Femur (tissue), 1 donor: ENCODE data around the gene CLDN2.
"Not testable (repeated sequence)": the region's sequence is repeated elsewhere in the genome, so short reads cannot be mapped to it uniquely, and the experiment has no call there.

Experiments used
- DNase-seq: peaks from one replicate; pipeline ENCODE4 v3.0.0-alpha.2; 2017

Gene CLDN2, protein sequence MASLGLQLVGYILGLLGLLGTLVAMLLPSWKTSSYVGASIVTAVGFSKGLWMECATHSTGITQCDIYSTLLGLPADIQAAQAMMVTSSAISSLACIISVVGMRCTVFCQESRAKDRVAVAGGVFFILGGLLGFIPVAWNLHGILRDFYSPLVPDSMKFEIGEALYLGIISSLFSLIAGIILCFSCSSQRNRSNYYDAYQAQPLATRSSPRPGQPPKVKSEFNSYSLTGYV

DNA sequence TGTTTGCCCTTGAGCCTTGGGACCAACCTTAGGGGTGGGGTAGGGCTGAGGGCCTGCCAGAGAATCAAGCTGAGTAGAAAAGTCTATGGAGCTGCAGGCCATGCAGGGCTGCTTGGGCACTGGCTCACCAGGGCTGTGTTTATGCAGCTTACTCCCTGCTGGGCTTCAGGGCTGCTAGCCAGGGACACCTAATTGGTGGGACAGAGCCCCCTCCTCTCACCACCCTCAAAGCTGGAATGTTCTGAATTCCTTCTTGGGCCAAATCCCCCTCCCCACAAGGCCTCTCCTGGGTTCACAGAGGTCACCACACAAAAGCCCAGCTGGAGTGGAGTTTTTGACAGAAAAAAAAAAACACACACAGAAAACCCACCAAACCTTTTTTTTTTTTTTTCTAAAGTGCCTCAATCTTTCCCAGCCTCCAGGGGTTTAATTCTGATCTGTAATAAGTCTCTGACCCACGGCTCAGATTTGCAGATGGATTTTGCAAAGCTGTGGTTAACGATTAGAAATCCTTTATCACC, at the start of gene CLDN2:
Gene CLDN2, plus strand, starts transcription at position 471 of the 521 bp plus-strand sequence. CDS start 7,827 bp downstream, outside the sequence.
- no peak for DNase-seq

DNA sequence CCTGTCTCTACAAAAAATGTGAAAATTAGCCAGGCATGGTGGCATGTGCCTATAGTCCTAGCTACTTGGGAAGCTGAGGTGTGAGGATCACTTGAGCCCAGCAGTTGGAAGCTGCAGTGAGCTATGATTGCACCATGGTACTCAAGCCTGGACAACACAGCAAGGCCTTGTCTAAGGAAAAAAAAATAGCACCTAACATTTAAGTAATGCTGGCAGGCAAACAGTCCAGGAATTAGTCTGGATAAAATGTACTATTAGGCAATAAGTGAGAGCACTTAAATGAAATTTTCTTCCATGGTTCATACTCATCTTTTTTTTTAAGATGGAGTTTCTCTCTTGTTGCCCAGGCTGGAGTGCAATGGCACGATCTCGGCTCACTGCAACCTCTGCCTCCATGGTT, 47.4 kb upstream of the CLDN2 start:
- DNase-seq = not testable (repeated sequence)

DNA sequence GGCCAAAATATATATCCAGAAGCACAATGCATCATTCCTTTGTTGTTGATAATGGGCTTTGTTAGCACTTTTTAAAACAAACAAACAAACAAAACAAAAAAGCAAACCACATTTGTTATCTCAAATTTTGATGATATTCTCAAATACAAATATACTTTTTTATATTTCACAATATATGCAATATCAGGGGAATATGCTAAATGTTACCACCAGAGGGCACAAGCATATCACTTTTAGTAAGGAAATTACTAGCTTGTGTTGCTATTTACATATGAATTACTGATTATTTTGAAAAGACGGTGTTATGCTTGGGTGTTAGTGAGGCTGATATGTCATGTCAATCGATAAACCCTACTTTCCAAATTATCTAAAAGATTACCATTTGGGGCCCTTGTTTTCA, 46.1 kb upstream of the CLDN2 start:
- DNase-seq = no peak

DNA sequence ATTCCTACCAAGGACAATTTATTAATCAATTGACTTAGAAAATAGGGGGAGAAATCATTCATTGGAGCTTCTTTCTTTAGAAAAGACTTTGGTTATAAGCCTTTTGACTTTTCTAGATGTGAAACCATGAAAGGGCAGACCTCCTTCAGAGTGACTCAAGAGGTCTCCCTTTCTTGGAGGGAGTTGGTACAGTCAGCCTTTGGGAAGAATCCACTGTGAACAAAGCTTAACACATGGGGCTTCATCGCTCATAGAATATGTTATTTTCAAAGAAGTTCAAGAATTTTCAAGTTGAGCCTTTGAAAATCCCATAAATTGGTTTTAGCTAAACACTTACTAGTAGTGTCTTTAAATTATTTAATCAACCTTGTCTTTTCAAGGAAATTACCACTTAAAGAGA, 45.1 kb upstream of the CLDN2 start:
- DNase-seq = no peak

DNA sequence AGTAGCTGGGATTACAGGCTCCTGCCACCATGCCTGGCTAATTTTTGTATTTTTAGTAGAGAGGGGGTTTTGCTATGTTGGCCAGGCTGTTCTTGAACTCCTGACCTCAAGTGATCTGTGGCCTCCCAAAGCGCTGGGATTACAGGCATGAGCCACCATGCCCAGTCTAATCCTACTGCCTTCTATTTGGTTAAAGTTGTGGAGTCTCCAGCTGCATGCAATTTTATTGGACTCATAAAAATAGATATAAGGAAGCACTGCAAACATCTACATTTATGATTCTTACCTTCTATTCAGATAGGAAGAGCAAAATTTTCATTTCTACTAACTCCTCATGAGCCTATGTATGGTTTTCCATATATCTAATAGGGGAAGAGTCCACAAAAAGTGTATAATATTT, 30.7 kb upstream of the CLDN2 start:
- DNase-seq = no peak

DNA sequence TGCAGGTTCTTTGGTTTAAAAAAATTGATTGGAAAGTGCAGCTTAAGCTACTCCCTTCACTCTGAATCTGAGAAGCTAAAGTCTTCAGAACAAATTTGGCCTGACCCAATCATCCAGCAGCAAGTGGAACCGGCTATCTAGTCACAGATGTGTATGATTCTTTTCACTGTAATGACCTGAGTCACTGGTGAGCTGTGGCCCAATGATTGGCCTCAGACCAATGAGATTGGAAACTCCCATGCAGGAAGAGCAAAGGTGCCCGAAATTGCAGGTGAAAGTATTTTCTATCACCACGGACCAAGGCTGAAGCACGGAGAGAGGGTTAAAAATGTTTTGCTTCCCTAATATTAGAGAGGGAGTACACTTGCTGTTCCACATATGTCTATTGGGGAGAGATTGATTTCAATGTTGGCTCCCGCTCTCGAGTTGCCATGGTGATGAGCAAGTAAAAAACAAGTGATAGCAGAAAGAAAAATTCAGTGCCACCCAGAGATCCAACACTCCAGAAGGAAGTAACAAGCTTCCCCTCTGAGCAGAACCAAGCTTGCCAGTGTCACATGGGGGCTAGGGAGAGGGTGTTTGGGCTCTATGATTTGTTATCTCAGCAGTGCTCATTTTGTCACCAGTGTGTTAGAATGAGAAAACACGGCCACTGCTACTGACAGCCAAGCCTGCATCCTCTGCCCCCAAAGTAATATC, 28.3 kb upstream of the CLDN2 start:
- DNase-seq = no peak

DNA sequence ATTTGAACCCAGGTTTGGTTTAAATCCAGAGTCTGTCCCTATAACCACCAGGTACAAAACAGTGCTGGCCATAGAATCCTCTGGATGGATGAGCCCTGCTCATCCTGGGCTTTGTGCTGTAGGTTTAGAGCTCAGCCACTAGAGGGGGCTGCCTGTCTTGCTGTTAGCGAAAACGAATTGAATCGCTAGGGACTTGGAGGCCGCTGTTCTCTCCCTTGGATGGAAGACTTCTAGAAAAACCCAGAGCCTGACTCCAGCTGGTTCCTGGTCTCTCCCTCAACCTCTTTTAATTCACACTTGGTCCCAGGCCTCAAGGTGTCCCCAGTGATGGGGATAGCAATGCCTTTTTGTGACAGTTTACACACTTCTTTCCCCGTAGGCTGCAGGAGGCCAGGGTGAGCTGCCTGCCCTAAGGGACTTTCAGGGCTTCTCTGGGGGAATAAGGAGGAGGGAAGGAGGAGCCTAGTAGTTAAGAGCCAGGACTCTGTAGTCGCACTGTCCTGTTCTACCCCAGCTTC, 25.8 kb upstream of the CLDN2 start:
- peak; percentile 71 for DNase-seq

DNA sequence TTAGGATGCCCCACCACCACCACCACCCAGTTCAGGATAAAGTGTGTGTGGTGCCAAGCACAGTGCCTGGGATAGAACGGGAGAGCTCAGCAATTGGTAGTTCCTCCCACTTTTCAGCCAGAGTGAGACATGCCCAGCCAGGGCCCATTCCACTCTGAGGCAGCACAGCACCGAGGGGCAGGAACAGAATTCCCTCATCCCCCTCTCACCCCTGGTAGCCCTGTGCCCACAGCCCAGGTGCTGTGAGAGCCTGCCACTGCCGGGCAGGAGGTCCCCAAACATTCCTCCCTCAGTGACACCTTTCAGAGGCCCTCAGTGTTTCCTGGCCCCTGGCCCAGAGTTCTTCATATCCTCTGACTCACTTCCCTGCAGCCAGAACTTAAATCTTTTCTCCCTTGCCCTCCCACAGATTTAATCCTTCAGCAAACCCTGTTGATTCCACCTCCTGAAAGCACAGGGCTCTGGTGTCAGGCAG, 25.2 kb upstream of the CLDN2 start:
- peak; percentile 41 for DNase-seq

DNA sequence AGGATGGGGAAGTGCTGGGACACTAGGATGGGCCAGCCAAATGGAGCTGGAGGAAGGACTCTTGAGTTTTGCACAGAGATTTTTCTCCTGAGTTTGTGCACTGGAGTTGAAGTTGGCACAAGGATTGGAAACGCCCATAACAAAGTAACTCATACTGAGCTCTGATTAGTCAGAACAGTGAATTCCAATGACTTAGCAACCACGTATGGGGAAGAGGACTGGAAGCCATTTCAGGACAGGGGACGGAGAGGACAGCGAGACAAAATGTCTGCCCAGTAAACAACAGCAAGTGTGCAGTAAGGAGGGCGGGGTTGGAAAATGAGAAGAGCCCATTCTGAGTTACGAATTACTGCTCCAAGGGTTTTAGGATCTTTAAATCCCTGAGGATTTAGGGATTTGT, 22.9 kb upstream of the CLDN2 start:
- DNase-seq = no peak

DNA sequence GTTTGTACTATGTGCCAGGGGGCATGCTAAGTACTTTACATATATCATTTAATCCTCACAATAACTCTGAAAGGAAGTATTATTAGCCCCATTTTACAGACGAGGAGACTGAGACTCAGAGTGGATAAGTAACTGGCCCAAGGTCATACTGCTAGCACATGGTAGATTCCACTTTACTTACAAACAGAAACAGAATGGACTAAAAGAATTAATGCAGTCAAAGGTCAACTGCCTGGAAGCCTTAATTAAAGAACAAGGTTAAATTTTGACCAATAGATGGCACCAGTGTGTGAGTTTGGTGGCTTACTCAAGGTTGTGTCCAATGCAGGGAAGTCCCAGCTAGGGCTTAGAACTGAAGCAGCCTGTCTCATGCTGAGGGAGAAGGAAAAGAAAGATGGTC, 21.7 kb upstream of the CLDN2 start:
- no peak for DNase-seq

DNA sequence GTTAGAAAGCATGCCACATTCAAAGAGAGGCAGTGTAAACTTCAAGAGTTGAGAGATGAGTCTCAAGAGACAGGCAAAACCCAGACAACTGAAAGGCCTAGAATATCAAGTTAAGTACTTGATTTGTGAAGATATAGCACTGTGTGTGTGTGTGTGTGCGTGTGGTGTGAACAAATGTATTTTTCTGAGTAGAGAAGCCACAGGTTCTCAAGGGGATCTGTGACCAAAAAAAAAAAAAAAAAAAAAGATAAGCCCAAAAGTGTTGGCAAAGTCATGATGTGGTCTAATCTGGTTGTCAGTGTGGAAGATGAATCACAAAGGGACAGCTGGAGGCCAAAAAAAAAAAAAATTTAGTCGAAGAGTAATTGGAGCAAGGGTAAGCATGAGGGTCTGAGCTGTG, 20.9 kb upstream of the CLDN2 start:
- DNase-seq = no peak

DNA sequence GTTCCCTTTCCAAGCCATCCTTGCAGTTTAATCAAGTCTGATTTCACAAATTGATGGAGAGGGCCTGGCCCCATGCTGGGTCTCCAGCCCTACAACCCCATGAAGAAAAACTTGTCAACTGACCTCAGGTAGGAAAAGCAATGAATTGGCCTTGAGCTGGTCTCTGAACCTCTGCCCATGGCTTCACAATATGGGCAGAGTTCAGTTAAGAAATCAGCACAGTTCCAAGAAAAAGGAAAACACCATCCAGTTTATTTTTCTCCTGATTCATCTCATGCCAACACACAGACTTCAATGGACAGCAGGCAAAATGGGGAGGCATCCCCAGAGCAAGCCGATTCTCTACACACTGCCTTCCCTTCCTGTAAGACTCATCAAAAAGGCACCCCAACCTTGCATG, 20.4 kb upstream of the CLDN2 start:
- DNase-seq = no peak

DNA sequence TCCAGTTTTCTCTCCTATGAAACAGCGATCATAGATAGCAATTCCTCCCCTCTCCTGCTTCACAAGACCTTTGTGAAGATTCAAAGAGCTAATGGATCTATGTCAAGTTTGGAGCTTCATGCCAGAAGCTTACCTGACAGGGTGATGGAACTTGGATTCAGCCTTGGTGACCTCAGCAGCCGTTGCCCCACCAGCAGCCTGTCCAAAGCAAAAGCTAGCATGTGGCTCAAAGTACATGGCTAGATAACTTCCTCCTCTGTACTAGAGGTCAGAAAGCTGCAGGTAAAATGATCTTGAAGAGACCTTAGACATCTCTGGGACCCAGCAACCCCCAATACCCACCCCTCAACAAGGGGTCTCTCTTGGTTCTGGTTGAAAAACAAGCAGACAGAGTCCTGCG, 18.9 kb upstream of the CLDN2 start:
- no peak for DNase-seq

DNA sequence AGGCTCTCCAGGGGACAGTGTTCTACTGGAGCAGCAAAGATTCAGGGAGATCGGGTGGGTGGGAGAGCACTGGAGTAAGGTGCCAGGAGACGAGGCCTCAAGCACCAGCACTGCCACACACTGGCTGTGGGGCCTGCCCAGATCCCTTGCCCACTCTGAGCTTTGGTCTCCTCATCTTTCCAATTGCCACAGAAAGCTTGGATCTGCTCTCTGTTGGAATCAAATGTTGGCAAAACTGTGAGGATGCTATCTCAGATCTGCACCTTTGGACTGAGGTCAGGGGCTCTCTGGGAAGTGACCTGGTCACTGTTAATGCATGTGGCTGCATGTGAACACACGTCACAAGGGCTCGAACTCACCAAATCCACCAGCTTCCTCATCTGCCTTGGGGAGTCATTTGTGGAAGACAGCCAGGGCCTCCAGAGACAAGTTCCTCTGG, 18.4 kb upstream of the CLDN2 start:
- DNase-seq = no peak

DNA sequence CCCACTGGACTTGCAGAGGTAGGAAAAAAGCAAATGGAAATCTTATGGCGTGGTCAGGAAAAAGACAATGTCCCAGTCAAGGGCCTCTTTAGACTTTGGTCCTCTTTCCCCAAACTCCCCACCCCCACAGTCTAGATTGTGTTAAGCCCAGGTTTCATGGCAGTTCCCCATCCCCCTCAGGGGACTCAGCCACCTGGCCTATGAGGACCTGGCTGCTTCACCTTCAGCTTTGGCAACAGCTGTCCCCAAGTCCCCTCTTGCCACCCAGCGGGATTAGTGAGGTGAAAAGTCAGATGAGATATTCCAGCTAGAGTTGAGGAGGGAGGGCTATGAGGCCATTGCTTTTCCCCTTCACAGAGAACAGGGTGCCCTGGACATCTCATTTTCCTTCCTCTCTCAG, 17.5 kb upstream of the CLDN2 start:
- DNase-seq = no peak

DNA sequence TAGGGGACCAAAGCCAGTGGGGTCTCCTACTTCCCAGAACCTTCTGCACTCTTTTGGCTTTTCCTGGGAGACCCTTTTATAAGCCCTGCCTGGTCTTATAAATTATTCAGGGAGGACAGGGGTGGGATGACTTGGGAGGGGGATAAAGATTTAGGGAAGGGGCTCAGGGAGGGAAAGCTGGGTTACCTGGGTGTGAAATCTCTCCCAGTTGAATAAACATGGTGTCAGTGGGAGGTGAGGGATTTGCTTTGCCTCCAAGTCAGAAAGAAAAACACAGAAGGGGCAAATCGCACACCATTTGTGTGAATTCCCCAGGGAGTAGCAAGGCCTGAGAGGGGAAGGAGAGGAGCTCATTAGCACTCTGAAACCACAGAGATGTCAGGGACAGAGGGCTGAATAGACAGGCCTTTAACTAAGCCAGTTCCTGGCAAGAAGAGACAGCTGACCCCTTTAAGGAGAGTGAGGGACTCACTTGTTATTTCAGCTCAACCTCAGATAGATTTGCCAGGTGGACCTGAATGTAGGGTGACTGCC, 16.8 kb upstream of the CLDN2 start, which contains the start of gene RIPPLY1:
Gene RIPPLY1, minus strand, starts transcription at position 51 of the 534 bp plus-strand sequence. CDS start 54 bp downstream, outside the sequence.
- no peak for DNase-seq

DNA sequence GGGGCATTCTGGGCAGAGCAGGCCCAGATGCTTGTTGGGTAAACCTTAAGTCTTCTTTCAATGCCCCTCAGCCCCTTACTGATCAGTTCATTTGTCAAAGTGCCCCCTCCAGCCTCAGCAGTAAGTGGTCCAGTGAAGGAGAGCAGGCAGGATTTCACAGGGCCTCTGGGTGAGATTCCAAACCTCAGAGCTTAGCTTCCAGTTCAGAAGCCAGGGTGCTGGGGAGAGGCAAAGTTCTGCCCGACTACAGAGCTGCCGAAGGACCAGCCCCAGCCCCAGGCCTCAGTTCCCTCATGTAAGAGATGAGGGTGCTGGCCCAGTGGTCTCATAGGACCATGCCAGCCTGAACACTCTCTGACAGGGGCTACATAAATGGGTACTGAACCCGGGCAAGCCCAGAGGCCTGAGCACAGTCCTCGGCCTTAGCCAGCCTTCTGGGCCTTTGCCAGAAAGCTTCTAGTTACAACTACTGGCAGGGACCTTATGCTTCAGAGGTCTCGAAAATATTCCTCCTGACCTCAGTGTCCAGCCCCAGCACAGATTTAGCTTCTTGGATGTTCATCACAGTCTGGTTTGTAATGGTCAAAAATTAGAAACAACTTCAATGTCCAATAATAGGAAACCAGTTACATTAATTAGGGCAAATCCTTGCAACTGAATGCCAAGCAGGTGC, 16.2 kb upstream of the CLDN2 start:
- DNase-seq = no peak

DNA sequence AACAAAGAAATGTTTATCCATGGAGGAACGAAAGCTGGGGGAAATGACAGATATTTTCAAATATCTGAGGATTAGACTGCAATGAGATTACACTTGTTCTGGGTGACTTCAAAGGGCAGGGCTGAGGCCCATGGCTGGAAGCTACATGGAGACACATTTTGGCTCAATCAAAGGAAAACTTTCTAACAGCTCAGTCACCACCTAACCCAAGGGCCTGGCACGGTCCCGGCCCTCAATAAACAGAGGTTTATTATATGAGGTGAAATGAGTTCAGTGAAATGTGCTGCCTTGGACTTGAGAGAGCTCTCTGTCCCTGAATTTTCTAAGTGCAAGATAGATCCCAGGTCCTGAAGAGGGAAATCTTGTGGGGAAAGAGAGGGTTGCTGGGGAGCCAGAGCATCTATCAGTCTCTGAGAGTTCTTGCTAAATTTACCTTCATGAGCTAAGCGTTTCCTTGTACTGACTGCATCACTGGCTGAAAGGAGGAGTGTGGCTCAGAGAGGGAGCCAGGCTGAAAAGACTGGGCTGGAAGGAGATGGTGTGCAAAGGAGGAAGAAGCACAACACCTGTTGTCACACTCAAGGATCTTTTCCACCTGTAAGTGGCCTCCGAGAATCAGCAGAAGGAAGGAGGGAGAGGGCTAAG, 15.0 kb upstream of the CLDN2 start:
- DNase-seq = no peak

DNA sequence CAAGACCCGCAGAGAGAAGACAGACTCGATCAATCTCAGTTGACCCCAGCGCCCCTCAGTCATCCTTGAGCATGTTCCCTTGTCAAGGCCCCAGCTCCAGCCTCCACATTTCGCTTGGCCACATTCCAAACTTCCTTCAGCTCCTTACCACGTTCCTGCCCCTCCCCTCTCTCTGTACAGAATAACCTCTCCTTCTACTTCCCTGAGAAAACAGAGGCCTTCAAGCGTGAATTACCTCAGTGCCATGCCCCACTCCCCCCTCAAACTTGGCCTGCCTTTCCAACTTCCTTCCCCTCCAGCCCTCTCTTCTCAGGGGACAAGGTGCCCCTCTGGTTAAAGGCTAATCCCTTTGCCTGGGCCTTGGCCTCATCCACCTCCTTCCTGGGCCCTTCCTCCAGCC, 13.8 kb upstream of the CLDN2 start:
- no peak for DNase-seq

DNA sequence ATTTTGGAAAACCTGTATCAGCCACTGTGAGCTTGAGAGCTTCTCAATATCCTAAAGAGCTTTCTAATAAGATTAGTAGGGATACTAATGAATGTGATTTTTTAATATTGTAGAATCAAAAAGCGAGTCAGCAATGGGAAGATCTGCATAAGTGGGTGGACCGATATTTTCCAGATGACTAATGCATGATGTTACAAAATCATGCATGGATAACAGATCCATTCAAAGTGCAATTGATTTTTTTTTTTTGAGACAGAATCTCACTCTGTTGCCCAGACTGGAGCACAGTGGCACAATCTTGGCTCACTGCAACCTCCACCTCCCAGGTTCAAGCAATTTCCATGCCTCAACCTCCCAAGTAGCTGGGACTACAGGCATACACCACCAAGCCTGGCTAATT, 7.3 kb upstream of the CLDN2 start:
- no peak for DNase-seq

DNA sequence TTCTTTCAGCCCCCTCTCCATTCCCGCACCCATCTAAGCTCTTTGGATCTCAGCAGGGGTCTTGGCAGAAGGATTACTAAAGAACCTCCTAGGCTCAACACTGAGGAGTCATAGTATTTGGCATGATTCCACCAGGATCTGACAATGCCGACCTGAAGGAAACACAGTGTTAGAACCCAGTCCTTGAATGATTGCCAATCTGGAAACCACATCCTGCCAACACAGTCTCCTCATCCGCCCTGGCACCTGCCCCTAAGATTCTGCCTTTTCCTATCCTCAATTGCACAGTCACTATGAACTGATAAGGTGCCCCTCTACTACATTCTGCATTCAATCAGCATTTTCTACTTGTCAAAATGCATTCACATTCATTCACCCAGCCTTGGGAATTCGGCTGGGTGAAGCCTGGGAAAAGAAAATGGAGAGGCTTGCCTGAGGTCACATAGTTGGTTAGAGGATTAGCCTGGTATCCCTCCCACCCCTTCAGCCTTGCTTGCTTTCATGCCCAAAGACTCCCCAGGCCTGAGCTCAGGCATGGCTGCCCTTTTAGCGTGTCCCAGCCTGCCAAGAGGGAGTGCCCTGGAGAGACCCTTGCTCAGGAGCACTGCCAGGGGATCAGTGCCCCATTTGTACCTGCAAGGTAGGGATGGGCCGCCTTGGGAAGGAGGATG, 2.2 kb upstream of the CLDN2 start:
- no peak for DNase-seq

DNA sequence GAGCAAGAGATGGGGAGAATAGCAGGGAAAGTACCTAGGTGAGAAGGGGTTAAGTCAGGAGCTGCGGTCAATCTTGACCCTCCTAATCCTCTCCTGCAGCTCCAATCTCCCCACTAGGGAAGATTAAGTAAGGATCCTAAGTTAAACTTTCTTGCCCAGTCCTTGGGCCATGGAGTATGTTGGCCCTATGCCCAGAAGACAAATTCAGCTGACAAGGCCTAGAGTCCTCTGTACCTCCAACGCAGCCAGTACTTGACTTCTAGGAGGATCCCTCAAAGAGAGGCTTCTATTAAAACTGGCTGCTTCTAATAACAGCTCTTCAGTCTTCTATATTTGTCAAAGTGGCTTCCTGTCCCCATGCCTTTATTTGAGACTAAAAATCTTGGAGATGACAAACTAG, 1.4 kb downstream of the CLDN2 start:
- no peak for DNase-seq
